Spleen (tissue), 11 donors: ENCODE data around the gene OPHN1. TPM values are rescaled to one million over a fixed set of nuclear protein-coding genes. Genes with fewer than 3 reads are reported as not detected.

Source experiments
- polyA plus RNA-seq, 3 donors: library from polyadenylated mRNA; stranded (reverse); fragments of 200-250 nt; gene quantifications; one replicate each; pipeline ENCODE4 v1.2.1, GENCODE V29; 2013
- small RNA-seq, 4 donors: library from RNA; depleted of rRNA; stranded (forward); fragments of <200 nt; gene quantifications; one replicate each; pipeline ENCODE3, GENCODE V24; 2016
- total RNA-seq, 7 donors: library from RNA; depleted of rRNA in 3 of 7; stranded (reverse); fragments of >200 nt in 3 of 7; fragmentation: NEBNext Ultra II Directional in 4 of 7; extraction: Animal tissue kit (Norgen Biotek cat#: 25700) in 4 of 7; gene quantifications; one replicate each; pipeline versions ENCODE4 v1.1.0 to v1.2.1, GENCODE V29; 2016 to 2021
- donor health status: healthy with polysubstance abuse.
- donor health status: DM: no; HTN: no; CAD: no; lungs with moderate emphysema.
- donor health status: DM: no; HTN: no; CAD: no.
- donor health status: Bipolar disorder and iron deficiency.
- donor health status: healthy.
- donor health status: DM: no; HTN: no; CAD: no.
- donor health status: DM: yes; HTN: yes; CAD: no.

OPHN1 gene
- total and polyA plus RNA-seq, 10 donors = 0.20 to 4.6 (median 3.1) TPM

Small RNA genes lying within 50 kb of the gene (small RNA-seq; reads per million reads assigned to genes)
- gene RF00019 = 0 reads per million in 4 donors
- 0 to 0.07 (median 0) reads per million in 4 donors for gene RNU6-1225P

Other genes with a start within 250 kb of the OPHN1 start
- gene YIPF6, start 65.6 kb upstream of the OPHN1 start, total RNA-seq = 10 to 100 TPM; 21.8 to 31.3 (median 28.8) TPM
- gene YIPF6, start 65.6 kb upstream of the OPHN1 start, polyA plus RNA-seq = 1 to 10 TPM; 3.0 to 5.2 (median 3.5) TPM
- gene STARD8, start 214.2 kb upstream of the OPHN1 start, total RNA-seq = 10 to 100 TPM; 16.5 to 35.2 (median 26.8) TPM
- gene STARD8, start 214.2 kb upstream of the OPHN1 start, polyA plus RNA-seq = 1 to 10 TPM; 1.9 to 5.6 (median 2.1) TPM